ENCODE results near the gene KHK.

DNA sequence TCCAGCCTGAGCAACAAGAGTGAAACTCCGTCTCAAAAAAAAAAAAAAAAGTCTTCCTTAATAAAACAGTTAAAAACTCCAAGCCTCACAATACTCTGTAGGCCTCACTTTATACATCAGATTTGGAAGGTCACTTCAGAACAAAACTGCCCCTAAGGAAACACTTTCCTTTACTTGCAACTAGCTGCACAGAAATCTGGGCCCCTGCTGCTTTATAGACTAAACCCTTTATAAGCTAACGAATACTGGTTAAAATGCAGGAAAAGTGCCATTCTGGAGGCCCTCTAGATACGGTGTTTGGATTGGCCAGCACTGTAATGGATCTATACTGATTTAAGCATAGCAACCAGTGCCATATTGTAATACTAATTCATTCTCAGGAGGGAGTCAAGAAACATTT, 38.5 kb downstream of the KHK start:
- TF ChIP-seq, protein P1, sequence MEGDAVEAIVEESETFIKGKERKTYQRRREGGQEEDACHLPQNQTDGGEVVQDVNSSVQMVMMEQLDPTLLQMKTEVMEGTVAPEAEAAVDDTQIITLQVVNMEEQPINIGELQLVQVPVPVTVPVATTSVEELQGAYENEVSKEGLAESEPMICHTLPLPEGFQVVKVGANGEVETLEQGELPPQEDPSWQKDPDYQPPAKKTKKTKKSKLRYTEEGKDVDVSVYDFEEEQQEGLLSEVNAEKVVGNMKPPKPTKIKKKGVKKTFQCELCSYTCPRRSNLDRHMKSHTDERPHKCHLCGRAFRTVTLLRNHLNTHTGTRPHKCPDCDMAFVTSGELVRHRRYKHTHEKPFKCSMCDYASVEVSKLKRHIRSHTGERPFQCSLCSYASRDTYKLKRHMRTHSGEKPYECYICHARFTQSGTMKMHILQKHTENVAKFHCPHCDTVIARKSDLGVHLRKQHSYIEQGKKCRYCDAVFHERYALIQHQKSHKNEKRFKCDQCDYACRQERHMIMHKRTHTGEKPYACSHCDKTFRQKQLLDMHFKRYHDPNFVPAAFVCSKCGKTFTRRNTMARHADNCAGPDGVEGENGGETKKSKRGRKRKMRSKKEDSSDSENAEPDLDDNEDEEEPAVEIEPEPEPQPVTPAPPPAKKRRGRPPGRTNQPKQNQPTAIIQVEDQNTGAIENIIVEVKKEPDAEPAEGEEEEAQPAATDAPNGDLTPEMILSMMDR (IDR thresholded peaks at IDR 0.05), result no peak
- no peak for TF ChIP-seq POLR2A (IDR thresholded peaks at IDR 0.05)
